Activated naive CD8-positive, alpha-beta T cell treated with anti-CD3 and anti-CD28 coated beads, Interleukin-2, amount 10 ng/mL, durations not matched to agents 7 days and 5 days (primary cell): ENCODE measurements around the gene TEX30. TPM values are rescaled to one million over a fixed set of nuclear protein-coding genes. Genes with fewer than 3 reads are reported as not detected.
"Not testable (repeated sequence)": the region's sequence is repeated elsewhere in the genome, so short reads cannot be mapped to it uniquely, and the experiment has no call there.

Experiments used
- ATAC-seq: fragments of 150-1000 bp; cut with Tn5 transposase; one replicate; pipeline ENCODE4 v1.10.0; 2021; ENCODE audit warnings: low read depth, moderate library complexity
- POLR2A ChIA-PET: fragments of 350-600 bp; sonication (Branson Sonifier 250); formaldehyde crosslinking; loops from one replicate; lab custom pipeline; 2021; ENCODE audit warnings: antibody characterized with exemption; lab: Charles Lee
- DNase-seq: peaks from one replicate; pipeline ENCODE4 v3.0.0; 2021
- H3K27ac Mint-ChIP-seq: one replicate; pipeline ENCODE4 v1.8.0; 2022; ENCODE audit warnings: mild to moderate bottlenecking, mixed read lengths
- H3K27me3 Mint-ChIP-seq: one replicate; pipeline ENCODE4 v1.8.0; 2022; ENCODE audit warnings: mild to moderate bottlenecking, moderate library complexity, mixed read lengths
- H3K36me3 Mint-ChIP-seq: one replicate; pipeline ENCODE4 v1.8.0; 2021; ENCODE audit warnings: mild to moderate bottlenecking, mixed read lengths
- H3K4me1 Mint-ChIP-seq: one replicate; pipeline ENCODE4 v1.8.0; 2021; ENCODE audit warnings: mixed read lengths
- H3K4me3 Mint-ChIP-seq: one replicate; pipeline ENCODE4 v1.8.0; 2022; ENCODE audit warnings: mild to moderate bottlenecking, moderate library complexity, mixed read lengths
- H3K9me3 Mint-ChIP-seq: one replicate; pipeline ENCODE4 v1.8.0; 2021; ENCODE audit warnings: mixed read lengths
- total RNA-seq, 2 experiments: library from RNA; stranded (reverse); gene quantifications; one replicate each; pipeline ENCODE4 v1.2.3, GENCODE V29; 2021

TEX30 gene
- total RNA-seq, 2 experiments from 2014 or later: 22.2 to 23.0 TPM

DNA sequence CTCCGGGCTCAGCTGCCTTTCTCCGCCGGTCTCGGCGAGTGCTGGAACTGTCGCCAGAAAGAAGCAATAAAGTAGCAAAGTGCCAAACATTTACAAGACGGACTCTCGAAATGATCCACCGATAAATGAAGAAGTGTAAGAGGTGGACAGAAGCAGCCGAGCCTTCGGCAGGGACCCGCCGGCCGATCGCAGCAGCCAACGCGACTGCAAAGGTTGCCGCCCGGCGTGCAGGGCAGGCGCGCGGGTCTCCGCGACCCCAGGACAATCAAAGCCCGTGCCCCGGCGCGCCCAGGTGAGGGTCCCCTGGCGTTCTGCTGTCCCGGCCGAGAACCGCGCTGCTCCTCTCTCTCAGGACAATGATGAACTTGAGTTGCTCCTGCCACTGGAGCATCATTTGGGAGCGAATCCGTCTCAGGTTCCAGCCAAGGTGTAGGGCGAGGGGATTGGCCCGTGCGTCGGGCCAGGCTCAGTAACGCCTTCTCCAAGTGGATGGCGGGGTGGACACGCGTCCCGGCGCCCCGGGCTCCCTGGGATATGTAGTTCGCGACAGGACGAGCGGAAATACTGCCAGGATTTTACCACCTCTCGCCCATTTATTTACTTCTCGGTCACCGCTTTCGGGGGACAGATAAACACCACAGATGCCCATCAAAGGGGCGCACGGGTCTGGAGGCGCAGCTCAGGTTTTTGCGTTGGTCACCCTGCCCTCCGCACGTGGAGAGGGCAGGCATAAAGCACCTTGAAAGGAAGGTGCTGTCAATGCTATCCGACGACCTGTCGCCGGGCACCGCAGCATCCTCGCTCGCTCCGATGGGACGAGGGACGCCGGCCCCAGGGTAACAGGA lies 25.2 kb upstream of the TEX30 start, which contains the start of the genes BIVM and POGLUT2:
Gene BIVM, plus strand, starts transcription at position 539 of the 845 bp plus-strand sequence. CDS start 8,149 bp downstream, outside the sequence.
Gene POGLUT2, minus strand, starts transcription at position 396 of the 845 bp plus-strand sequence. Its CDS starts 306 bp downstream, at position 90.
- POLR2A ChIA-PET: interaction anchor here (1.0 to 5.2 kb wide), 5 partner anchors 14 to 202 kb away, joined by 3 to 77 read pairs (median 19); partner anchors contain the start of genes ERCC5, TEX30 and TPP2
- Mint-ChIP-seq H3K9me3 (no peaks in the 10 kb centered on the region), H3K27ac (peak within 1 kb of the TSS; percentile 87), H3K4me3 (peak within 1 kb of the TSS; percentile 96), H3K4me1 (peaks cover 42% of the 10 kb centered on the region), H3K27me3 (no peaks in the 10 kb centered on the region), H3K36me3 (peaks cover 9% of the 10 kb centered on the region)
- DNase-seq: peak; percentile 82
- ATAC-seq: peak; percentile 87

DNA sequence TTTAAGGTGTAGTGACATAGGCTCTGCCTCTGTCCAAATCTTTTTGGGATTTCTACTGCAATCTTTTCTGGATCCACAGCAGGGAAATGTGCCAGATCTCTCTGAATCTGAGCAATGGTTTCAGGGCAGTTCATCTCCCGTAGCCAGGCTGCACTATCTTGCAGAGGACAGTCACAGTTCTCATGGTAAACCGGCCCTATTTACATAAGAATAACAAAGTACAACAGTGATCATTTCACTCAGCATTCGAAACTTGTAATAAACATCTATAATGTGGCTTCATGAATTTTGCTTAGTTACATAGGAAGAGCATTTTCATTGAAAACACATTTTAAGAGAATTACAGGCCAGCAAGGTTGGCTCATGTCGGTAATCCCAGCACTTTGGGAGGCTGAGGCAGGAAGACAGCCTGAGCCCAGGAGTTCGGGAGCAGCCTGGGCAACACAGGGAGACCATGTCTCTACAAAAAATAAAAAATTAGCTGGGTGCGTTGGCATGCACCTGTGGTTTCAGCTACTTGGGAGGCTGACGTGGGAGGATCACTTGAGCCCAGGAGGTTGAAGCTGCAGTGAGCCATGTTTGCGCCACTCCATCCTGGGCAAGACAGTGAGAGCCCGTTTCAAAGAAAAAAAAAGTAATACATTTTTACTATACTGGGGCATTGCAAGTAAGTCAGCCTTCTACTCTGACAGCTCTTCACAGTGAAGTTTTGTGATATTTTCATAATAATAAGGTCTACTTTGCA lies 20.2 kb upstream of the TEX30 start:
- H3K4me1 Mint-ChIP-seq: peaks cover 18% of the 10 kb centered on the region
- peaks cover 23% of the 10 kb centered on the region for H3K36me3 Mint-ChIP-seq
- no peak overlapping the region for H3K27ac Mint-ChIP-seq
- no peaks in the 10 kb centered on the region for H3K9me3 Mint-ChIP-seq
- H3K4me3 Mint-ChIP-seq: no peak overlapping the region
- DNase-seq (no peak), ATAC-seq (no peak)
- no peaks in the 10 kb centered on the region for H3K27me3 Mint-ChIP-seq
- POLR2A ChIA-PET: interaction anchor here (1.7 kb wide), 1 partner anchor 20 kb away, joined by 6 read pairs; the partner anchor contains the start of gene TEX30

DNA sequence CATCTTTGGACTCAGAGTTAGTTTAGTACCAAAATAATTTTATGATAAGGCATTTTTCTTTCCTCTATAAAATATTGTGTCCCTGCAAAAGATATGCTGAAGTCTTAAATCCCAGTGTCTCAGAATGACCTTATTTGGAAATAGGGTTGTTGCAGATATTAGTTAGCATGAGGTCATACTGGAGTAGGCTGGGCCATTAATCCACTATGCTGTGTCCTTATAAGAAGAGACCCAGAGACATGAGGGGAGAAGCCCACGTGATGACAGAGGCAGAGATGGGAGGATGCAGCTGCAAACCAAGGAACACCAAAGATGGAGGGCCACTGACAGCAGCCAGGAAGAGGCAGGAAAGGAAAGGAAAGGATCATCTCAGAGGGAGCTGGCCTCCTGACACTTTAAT lies 18.8 kb upstream of the TEX30 start:
- ATAC-seq (no peak), DNase-seq (no peak)
- Mint-ChIP-seq H3K4me1 (peaks cover 11% of the 10 kb centered on the region), H3K36me3 (peaks cover 32% of the 10 kb centered on the region), H3K27ac (no peak overlapping the region), H3K27me3 (no peaks in the 10 kb centered on the region), H3K4me3 (no peak overlapping the region), H3K9me3 (no peaks in the 10 kb centered on the region)
- POLR2A ChIA-PET: interaction anchor here (1.2 to 1.7 kb wide), 2 partner anchors 18 to 196 kb away, joined by 3 to 6 read pairs; partner anchors contain the start of genes TEX30 and TPP2

DNA sequence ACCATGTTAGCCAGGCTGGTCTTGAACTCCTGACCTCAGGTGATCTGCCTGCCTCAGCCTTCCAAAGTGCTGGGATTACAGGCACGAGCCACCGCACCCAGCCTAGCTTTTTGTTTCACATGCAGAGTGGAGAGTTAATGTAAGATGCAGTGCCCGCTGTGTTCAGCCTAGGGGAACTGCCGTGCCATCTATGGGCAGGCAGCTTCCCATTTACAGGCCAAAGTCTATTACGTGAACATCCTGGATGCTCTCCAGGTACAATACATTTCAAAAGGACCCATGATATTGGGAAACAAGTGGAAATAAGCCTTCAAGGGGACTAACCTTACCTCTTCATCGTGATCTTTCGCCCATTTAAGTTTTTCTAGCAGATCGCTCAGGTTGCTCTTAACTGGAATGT lies 15.1 kb upstream of the TEX30 start:
- Mint-ChIP-seq H3K9me3 (no peaks in the 10 kb centered on the region), H3K36me3 (peaks cover 37% of the 10 kb centered on the region), H3K27ac (no peak overlapping the region), H3K4me3 (no peak overlapping the region), H3K4me1 (peaks cover 3% of the 10 kb centered on the region), H3K27me3 (no peaks in the 10 kb centered on the region)
- POLR2A ChIA-PET: interaction anchor here (1.2 kb wide), 1 partner anchor 9 kb away, joined by 5 read pairs; no protein-coding TSS in a partner anchor
- ATAC-seq (no peak), DNase-seq (no peak)

DNA sequence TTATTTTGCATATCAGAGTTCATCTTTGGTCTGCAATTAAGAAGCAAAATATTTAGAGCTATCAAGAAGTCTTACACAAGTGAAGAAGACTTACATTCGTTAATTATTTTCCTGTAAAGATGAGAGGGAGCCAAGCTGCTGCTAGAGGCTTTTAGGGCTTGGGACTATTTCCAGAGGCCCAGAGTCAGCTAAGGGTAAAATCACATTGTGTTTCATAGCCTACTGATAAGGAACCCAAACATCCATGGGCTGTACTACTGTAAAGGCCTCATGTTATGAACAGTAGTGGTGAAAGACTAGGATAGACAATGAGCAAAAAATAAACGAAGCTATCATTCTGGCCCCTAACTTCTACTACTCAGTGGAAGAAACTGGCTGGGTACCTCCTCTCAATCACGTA lies 10.9 kb upstream of the TEX30 start:
- DNase-seq (no peak), ATAC-seq (no peak)
- Mint-ChIP-seq H3K9me3 (peaks cover 8% of the 10 kb centered on the region), H3K36me3 (peaks cover 52% of the 10 kb centered on the region), H3K27ac (peak overlapping the region; percentile 22), H3K27me3 (no peaks in the 10 kb centered on the region), H3K4me1 (peaks cover 16% of the 10 kb centered on the region), H3K4me3 (no peak overlapping the region)
- POLR2A ChIA-PET: interaction anchor here (0.8 to 2.5 kb wide), 2 partner anchors 10 to 14 kb away, joined by 3 to 9 read pairs; partner anchors contain the start of genes BIVM, POGLUT2 and TEX30

DNA sequence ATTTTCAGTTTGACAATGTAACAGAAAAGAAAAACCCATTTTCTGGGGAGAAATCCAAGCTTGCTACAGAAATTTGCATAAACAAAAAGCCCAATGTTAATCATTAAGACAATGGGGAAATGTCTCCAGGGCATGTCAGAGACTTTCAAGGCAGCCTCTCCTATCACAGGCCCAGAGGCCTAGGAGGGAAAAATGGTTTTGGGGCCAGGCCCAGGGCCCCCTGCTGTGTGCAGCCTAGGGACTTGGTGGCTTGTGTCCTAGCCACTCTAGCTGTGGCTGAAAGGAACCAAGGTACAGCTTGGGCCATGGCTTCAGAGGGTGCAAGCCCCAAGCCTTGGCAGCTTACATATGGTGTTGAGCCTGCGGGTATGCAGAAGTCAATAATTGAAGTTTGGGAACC lies 8.0 kb upstream of the TEX30 start:
- H3K27ac Mint-ChIP-seq: no peak overlapping the region
- POLR2A ChIA-PET: no interaction called here
- ATAC-seq: no peak

DNA sequence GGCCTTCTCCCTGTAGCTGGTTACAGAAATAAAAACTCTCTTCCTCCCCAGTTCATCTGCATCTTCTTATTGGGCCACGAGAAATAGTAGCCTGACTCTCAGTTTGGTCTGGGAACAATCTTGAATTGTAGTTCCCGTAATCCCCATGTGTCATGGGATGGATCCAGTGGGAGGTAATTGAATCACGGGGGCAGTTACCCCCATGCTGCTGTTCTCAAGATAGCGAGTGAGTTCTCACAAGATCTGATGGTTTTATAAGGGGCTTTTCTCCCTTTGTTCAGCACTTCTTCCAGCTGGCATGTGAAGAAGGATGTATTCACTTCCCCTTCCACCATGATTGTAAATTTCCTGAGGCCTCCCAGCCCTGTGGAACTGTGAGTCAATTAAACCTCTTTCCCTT lies 7.1 kb upstream of the TEX30 start:
- peaks cover 34% of the 10 kb centered on the region for H3K4me1 Mint-ChIP-seq
- not testable (repeated sequence) for ATAC-seq, H3K9me3 Mint-ChIP-seq, H3K27me3 Mint-ChIP-seq, DNase-seq
- peak overlapping the region; percentile 73 for H3K27ac Mint-ChIP-seq
- POLR2A ChIA-PET: interaction anchor here (1.6 to 2.2 kb wide), 2 partner anchors 20 to 185 kb away, joined by 4 to 8 read pairs; partner anchors contain the start of gene TPP2
- H3K36me3 Mint-ChIP-seq: peaks cover 33% of the 10 kb centered on the region
- H3K4me3 Mint-ChIP-seq: peak overlapping the region; percentile 38

More for the DNA sequence above, 8.0 kb upstream of the TEX30 start:
- Mint-ChIP-seq H3K9me3 (peaks cover 8% of the 10 kb centered on the region), H3K36me3 (peaks cover 37% of the 10 kb centered on the region), H3K27me3 (no peaks in the 10 kb centered on the region), H3K4me3 (no peak overlapping the region), H3K4me1 (peaks cover 30% of the 10 kb centered on the region)
- no peak for DNase-seq

DNA sequence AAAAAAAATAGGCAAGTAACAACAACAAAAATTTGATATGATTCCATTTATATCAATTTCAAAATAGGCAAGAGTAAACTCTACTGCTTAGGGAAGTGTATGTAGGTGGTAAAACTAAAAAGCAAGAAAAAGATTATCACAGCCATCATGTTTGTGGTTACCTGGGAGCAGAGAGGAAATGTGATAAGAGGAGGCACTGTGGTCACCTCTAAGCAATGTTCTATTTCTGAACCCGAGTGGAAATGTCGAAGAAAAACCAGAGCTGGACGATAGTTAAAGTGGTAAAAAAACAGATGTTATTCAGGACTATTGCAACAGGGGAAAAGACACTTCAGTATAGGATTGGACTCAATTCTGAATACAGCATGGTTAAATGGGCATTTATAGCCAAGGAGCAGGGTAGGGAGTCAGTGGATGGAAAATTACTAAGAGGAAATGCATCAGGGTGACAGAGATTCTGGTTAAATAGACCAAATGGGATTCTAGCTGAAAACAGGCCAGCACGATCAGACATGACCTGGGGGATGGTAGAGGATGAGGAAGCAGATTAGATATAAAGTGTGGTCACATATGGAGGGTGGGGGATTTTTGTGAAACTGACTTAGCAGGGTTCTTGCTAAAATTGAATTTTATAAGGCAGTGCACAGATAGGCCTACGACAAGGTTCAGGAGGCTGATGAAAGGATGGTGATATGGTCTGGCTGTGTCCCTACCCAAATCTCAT lies 6.0 kb upstream of the TEX30 start:
- peaks cover 8% of the 10 kb centered on the region for H3K9me3 Mint-ChIP-seq
- peaks cover 32% of the 10 kb centered on the region for H3K36me3 Mint-ChIP-seq
- peak overlapping the region; percentile 98 for H3K27ac Mint-ChIP-seq
- H3K4me3 Mint-ChIP-seq: peak overlapping the region; percentile 80
- H3K27me3 Mint-ChIP-seq: no peaks in the 10 kb centered on the region
- peak; percentile 75 for ATAC-seq
- peaks cover 40% of the 10 kb centered on the region for H3K4me1 Mint-ChIP-seq
- POLR2A ChIA-PET: interaction anchor here (0.6 to 2.2 kb wide), 5 partner anchors 9 to 184 kb away, joined by 3 to 8 read pairs (median 4); partner anchors contain the start of genes ERCC5 and TPP2
- no peak for DNase-seq

DNA sequence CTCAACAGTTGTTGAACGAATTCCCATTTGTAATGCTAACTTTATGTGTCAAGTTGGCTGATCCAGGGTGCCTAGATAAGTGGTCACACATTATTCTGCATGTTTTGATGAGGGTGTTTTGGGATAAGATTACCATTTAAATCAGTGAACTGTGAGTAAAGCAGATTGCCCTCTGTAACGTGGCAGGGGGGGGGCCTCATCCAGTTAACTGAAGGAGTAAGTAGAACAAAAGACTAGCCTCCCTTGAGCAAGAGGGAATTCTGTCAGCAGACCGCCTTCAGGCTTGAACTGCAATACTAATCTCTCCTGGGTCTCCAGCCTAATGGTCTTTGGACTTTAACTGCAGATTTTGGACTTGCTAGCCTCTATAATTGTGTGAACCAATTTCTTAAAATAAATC lies 4.2 kb upstream of the TEX30 start:
- DNase-seq (no peak), ATAC-seq (no peak)
- Mint-ChIP-seq H3K36me3 (peaks cover 20% of the 10 kb centered on the region), H3K27ac (no peak overlapping the region), H3K9me3 (peaks cover 8% of the 10 kb centered on the region), H3K4me1 (peaks cover 48% of the 10 kb centered on the region), H3K4me3 (no peak overlapping the region), H3K27me3 (no peaks in the 10 kb centered on the region)
- POLR2A ChIA-PET: no interaction called here

DNA sequence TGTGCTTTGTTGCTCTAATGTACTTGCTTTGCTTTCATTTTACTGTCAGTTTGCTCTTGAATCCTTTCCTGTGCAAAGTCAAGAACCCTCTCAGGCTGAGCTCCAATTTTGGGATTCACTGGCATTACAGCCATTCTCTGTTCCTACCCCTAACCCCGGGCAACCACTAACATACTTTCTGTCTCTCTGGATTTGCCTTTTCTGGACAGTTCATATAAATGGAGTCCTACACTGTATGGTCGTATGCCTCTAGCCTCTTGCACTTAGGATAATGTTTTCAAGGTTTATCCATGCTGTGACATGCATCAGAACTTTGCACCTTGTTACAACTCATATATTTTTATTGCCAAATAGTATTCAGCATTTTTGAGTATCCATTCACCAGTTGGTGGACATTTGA lies 2.7 kb upstream of the TEX30 start:
- ATAC-seq (no peak), DNase-seq (no peak)
- H3K4me3 Mint-ChIP-seq: no peak overlapping the region
- peaks cover 9% of the 10 kb centered on the region for H3K36me3 Mint-ChIP-seq
- H3K4me1 Mint-ChIP-seq: peaks cover 58% of the 10 kb centered on the region
- POLR2A ChIA-PET: interaction anchor here (5.3 to 6.1 kb wide), 2 partner anchors 24 to 69 kb away, joined by 53 to 77 read pairs; partner anchors contain the start of genes BIVM, ERCC5 and POGLUT2
- H3K27me3 Mint-ChIP-seq: no peaks in the 10 kb centered on the region
- H3K27ac Mint-ChIP-seq: no peak overlapping the region
- H3K9me3 Mint-ChIP-seq: peaks cover 3% of the 10 kb centered on the region

DNA sequence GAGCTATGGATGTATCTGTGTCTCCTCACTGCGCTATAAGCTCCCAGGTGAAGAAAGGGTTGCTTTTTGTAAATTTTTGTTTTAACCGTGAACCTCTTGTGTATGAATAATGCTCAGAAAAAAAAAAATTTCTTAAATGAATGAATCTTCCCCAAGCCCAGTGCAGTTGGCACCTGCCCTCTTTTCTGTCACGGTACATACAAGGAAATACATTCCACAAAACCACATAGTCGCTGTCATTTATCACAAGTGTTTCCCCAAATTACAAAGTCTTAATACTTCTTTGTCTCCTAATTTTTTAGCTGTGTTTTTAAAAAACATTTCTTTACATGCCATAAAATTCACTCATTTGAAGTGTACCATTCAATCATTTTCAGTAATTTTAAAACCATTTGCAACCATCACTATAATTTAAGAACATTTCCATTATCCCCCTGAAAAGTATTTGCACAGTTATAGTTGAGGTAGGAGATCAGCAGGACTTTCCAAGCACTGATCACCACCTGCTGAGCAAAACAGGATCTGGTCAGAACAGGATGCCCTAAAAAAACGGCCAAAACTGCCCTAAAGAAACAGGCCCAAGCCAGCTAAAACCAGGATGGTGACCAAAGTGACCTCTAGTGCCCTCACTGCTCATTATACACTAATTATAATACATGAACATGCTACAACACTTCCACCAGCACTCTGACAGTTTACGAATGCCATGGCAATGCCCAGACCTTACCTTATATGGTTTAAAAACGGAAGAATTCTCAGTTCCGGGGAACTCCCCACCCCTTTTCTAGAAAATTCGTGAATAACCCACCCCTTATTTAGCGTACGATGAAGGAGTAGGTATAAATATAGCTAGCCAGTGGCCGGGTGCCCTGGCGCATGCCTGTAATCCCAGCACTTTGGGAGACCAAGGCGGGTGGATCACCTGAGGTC lies 1.3 kb upstream of the TEX30 start:
- H3K27me3 Mint-ChIP-seq: no peaks in the 10 kb centered on the region
- peak overlapping the region; percentile 81 for H3K4me3 Mint-ChIP-seq
- no peaks in the 10 kb centered on the region for H3K9me3 Mint-ChIP-seq
- peaks cover 2% of the 10 kb centered on the region for H3K36me3 Mint-ChIP-seq
- peaks cover 58% of the 10 kb centered on the region for H3K4me1 Mint-ChIP-seq
- POLR2A ChIA-PET: interaction anchor here (1.4 to 6.1 kb wide), 6 partner anchors 10 to 178 kb away, joined by 3 to 77 read pairs (median 20); partner anchors contain the start of genes BIVM, ERCC5, POGLUT2 and TPP2
- no peak for DNase-seq
- ATAC-seq: no peak
- peak overlapping the region; percentile 89 for H3K27ac Mint-ChIP-seq
